HG03460 (cell line): ENCODE data around the gene ABTB2.
A peak's percentile ranks its signal among the peaks of the same experiment; 100 is the strongest.

Experiments
- ATAC-seq: cut with Tn5 transposase; IDR thresholded peaks from one replicate; pipeline ENCODE4 v1.9.1; 2021; ENCODE audit not compliant: unreplicated experiment

The ABTB2 gene

DNA sequence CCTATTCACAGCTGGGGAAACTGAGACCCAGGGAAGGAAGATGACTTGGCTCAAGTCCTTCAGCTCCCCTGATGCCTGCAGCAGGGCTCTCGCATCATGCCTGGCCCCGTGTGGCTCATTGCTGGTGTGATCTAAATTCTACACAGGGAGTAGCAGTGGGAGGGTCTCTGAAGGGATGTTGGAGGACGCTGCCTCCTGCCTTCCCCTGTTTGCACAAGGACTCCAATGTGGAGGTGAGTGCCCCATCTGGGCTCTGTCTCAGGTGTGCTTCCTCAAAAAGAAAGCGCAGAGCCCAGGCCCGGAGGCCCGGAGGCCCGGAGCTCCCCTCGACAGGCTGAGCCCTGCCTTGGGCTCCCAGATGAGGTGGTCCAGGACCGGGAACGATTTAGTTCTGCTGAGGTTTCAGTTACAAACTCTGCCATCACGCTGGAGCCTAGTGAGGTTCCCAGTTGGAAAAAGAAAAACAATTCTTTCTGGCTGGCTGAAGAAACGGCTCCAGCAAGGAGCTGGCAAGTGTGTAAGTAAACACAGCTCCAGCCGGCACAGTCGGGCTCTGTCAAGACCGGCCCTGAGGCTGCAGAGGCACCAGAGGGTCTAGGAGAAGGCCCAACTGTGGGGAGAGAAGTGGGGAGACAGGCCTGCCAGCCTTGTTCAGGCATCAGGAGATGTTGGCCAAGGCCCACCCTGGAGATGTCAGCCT, 202.6 kb downstream of the ABTB2 start:
- ATAC-seq, result no peak

DNA sequence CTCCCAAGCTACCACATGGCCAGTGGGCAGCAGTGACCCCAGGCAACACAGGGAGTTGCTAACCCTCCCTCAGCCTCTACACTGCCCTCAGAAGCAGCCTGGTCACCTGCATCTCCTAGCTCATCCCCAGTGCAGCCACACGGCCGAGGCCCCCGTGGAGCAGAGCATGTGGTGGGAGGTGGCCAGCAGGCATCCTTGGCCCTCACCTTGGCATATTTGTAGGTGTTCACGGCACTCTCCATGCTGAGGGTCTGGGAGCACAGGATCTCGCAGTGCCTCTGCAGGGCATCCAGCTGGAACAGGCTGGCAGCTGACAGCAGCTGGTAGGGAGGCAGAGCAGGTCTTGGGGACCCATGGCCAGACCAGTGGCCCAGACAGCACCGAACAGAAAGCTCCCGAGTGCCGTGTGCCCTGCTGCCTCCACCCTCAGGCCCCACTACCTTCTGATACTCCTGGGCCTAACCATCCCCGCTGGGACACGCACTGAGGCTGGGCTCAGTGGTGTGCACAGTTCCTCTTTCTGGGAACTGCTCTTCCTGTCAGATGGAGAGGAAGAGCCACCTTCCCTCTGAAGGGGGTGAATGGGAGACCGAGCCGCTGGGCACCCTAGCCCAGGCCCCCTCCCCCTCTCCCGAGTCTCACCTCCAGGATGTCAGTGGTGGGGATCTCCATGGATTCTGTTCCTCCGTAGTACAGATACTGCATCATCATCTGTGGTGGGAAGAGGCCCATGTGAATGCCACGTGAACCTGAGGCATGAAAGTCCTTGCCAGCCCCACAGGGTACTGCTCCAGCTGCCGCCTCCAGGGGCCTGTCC, 203.5 kb downstream of the ABTB2 start:
- peak; percentile 67 for ATAC-seq

DNA sequence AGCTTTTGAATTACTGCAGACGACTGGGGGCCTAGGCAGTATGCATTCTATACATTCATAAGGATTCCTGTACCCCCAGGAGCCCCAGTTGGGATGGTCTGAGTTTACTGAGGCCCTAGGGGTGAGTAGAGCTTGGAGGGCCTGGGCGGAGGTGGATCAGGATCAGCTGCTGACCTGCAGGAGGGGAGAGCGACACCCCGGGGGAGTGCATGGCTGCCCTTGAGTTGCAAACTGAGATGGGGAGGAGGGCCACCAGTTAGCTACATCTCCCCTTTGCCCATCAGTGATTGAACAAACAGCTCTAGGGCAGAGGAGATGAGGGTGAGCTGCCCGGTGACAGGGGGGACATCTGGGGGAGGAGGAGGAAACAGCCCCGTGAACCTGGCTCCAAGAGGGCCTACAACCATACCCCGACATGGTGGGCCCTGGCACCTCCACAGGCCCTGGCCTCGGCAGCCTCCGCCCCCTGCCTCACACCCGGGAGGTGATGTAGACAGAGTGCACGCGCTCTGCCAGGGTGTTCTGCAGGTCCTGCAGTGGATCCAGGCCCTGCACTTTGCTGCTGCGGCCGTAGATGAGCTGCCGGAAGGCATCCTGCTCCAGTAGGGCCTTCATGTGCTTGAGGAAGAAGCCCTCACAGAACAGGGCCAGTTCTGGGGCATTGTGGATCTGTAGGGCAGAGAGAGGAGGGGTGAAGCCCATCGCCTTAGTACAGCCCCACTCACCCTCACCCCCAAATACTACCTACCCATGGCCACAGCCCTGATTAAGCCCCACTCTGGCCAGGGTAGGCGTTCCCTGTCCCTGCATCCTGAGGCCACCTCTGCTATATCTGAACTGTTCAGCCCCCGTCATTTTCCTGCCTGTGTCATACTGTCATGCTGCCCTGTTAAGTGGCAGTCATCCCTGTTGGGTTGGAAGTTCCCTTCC, 205.6 kb downstream of the ABTB2 start:
- no peak for ATAC-seq

DNA sequence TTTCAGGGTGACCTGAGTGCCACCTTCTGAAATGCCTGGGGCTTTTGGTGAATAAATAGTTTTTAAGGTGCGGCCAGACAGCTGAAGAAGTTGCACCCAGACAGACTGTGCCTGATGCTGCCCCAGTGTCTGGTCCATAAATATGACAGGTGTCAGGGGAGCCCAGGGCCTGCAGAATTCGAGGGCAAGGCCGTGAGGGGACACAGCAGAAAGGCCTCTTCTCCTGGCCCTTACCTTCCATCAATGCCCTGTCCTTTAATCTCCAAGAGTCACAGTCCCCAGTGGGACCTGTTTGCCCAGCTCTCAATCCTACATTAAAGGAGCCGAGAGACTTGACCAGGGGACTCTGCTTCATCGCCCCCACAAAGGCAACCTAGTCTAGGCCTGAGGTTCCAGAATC, 206.6 kb downstream of the ABTB2 start:
- ATAC-seq, result no peak

DNA sequence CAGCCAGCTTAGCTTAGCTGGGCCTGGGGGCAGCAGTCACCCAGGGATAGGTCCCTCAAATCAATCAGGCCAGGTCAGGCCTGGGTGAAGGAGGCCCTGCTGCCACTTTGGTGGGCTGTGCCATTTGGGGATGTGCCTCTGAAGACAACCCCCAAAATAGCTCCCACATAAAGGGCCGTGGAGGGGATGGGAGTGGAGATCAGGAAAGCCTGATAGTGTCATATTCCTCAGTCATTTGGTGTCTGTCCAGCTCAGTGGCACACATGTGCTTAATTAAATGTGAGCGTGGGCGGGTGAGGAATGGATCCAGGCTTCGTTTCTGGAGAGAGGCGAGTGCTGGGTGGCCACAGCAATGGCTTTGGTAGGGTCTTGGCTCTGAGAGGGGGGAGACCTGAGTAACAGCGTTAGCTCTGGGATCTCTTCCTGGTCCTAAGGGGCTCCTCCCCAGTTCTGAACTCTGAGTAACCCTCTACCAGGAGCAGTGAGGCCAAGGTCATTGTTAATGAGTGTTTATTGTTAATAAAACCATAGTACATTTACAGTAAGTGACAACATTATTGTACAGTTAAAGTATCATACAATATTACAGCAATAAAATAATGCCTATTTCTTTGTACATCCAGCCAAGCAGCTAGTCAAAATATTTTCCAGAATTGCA, 207.2 kb downstream of the ABTB2 start:
- no peak for ATAC-seq

DNA sequence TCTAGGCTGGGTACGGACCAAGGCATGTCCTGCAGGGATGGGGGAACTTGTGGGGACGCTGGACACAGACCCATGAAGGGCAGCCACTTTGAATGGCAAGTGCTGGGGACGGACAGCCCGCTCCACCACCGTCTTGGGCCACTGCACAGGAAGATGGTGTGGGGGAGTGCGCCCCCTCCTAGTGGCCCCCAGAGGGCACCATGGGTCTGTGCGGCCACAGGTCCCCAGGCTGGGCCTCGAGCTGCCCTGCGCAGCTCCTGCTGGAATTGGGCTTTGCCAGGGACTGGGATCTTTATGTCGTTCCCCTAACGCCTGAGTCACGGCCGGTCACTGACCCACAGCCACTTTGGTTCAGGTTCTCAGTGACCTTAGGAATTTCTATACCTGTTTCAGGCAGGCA, 208.0 kb downstream of the ABTB2 start:
- no peak for ATAC-seq

DNA sequence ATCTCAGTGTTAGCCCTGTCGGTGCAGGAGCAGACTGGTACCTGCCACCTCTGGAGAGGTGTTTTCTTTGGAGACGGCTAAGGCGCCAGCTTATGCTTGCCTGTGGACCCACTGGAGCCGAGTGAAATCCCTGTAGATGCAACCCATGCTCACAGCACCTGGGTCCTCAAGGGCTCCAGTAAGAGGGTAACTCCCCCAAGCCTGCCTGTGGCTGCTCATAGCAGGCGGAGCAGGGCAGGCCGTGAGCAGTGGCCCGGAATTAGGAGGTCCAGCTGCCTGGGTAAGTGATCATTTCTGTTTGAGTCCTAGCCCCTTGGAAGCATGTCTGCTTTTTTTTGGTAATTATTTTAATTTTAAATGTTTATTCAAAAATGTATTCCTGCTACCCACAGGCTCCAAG, 208.5 kb downstream of the ABTB2 start:
- no peak for ATAC-seq

DNA sequence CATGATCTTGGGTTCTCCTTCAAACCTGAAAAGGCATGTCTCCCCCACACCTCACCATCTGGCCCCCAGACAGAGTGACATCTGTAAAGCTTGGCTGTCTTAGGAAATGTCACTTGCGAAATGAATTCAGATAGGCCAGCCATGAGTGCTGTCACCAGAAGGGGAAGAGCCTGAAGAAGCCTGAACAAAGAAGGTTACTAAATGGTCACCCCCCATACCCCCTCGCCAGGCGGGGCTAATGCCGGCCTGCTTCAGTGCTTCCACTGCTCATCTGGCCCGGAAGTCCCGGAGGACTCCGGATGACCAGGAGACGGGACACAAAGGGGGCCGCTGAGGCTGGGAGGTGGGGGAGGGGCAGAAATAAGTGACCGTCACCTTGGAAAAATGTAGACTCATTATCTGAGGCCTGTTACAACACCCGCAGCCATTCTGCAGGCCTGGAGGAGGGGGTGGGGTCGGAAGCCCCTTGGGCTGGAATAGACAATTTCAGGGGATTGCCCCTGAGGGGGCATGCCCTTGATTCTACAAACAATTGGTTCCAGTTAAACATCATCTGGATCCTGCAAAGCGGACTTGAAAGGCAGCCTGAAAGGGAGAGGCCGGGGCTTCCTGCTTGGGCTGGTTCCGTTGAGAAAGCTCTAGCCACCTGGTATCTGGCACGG, 209.2 kb downstream of the ABTB2 start:
- ATAC-seq, result no peak

DNA sequence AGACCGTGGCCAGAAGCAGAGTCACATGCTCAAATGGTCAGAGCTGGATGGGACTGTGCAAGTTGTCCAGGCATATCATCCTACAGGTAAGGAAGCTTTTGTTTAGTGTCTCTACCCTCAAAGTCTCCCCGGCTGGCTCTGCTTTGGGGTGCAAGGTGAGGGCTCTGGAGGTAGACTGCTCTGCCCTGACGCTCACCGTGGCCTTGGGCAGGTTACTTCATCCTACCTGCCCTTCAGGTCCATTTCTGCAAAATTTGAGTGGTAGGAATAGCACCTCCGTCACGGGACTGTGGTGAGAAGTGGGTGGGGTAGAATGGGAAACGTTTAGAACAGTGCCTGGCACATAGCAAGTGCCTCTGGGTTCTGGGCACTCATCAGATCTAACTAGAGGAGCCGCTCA, 210.2 kb downstream of the ABTB2 start:
- no peak for ATAC-seq

DNA sequence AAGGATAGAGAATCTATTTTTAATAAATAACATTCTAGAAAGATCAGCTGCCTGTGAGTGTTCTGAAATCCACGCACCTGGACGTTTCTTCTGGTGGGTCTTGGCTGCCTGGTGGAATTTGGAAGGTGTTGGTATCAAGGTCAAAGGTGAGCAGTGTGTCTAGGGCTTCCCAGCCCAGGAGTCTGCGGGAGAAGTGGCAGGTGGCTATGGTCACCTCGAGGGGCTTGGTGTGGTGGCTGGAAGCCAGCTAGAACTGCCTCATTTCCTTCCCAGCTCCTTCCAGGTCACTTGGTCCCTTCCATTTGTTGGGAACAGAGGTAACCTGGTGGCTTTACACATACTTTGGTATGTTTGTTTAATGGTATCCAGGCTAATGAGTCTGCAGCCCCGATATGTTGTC, 210.9 kb downstream of the ABTB2 start:
- ATAC-seq, result no peak

DNA sequence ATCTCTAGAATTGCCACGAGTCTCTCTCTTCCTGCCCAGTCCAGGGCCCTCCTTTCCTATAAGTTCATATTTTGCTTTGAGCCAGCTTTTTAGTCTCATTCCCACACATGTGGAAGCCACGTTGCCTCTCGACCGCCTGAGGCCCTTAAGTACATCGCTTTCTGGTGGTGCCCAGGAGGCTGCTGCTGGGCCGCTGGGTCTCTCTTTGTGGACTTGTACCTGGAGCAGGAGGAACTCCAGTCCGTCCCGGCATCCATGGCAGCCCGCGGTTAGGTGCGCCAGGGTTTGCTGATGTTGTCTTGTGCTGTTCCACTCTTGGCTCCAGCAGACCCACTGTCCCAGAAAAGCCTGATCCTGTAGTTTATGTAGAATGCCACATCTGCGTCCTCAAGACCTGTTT, 211.4 kb downstream of the ABTB2 start:
- ATAC-seq, result no peak

DNA sequence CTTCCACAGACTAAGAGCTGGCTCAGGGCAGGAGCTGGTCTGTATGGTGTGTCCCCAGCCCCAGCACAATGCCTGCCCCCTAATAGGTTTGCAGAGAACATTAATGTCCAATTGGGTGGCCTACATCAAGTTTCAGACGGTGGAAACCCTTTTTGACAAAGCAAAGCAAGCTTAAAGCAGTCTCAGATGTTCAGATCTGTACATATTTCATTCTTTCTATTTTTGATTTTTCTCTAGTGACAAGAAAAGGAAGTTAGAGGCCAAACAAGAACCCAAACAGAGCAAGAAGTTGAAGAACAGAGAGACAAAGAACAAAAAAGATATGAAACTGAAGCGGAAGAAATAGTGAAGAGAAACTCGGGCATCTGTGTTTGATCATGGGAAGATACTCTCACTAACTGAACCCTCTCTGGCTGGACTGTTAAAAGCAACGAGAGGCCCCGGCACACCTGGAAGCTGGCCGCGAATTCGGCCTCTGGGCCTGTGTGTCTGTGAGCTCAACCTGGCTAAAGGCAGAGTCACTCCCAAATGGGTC, 211.9 kb downstream of the ABTB2 start:
- ATAC-seq, result peak; percentile 42

DNA sequence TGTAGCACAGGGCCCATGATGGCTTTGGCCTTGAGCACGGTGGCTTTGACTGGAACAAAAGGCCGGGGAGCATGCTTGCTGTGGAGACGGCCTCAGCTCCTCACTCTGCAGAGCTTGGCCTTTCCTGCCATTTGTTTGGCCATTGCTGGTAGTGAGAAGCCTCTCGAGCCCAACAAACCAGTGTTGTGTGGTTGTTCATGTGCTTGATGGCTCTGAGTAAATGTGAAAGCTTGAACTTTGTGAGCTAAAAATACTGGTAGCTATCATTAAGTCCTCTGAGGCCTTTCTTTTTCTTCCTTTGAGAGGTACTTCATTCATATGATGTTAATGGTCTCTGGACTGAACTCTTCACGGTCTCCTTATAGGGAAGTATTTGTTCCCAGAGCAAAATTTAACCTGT, 212.7 kb downstream of the ABTB2 start:
- no peak for ATAC-seq

DNA sequence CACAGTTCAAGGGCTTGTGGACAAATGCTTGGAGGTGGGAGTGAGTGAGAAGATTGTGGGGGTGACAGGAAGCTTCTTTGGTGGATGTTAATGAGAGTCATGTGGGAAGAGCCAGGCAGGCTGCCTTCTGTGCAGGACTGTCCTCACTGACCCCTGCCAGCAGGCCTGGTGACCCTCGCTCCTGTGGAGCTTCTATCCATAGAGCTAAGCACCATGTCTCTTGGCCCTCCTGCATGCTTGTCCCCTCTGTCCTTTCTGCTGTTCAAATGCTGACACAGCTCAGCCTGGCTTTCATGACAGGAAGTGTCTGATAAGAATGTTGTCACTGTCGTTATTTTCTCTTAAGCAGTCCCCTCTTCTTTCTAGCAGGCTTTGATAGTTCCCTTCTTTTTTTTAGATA, 214.8 kb downstream of the ABTB2 start:
- ATAC-seq, result no peak

DNA sequence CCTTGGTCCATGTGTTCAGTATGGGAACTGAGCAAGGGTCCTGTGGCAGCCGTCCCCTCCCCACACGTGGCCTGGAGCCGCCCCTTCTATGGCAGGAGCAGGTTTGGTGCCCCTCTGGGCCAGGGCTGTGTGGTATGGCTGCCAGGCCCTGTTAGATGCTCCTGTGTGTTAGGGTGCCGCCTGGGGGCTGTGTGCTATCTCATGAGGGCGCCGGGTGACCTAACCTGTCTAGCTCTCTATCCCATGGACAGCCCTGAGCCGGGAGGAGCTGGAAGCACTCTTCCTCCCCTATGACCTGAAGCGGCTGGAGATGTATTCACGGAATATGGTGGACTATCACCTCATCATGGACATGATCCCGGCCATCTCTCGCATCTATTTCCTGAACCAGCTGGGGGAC, 217.7 kb downstream of the ABTB2 start:
- ATAC-seq, result no peak

DNA sequence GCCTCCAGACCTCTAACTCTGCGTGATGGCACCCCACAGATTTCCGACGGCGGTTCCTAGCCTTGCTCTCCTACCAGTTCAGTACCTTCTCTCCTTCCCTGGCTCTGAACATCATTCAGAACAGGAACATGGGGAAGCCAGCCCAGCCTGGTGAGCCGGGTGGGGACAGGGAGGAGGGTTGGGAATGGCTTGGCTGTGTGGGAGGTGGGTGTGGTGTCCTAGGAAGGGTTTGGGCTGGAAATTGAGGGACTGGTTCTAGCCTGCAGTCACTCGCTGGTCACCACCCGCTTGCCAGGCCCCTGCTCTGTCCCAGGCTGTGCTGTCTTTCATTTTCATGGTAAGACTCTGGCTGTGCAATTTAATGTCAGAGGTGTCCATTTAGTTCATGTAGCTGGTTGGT, 218.5 kb downstream of the ABTB2 start:
- ATAC-seq, result no peak

DNA sequence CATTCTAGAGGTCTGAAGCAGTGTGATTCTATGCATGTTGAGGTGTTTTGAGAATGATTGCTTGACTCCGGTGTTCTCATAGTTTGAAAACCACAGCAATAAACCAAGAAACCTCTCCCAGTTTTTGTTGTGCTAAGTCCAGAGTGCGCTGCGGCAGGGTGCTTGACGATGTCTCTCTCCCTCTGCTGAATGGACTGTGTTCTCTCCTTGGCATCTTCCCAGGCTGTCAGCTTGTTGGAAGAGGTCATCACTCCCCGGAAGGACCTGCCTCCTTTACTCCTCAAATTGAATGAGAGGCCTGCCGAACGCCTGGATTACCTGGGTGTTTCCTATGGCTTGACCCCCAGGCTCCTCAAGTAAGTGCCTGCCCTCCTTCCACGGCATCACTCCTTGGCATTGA, 221.4 kb downstream of the ABTB2 start:
- ATAC-seq, result no peak

DNA sequence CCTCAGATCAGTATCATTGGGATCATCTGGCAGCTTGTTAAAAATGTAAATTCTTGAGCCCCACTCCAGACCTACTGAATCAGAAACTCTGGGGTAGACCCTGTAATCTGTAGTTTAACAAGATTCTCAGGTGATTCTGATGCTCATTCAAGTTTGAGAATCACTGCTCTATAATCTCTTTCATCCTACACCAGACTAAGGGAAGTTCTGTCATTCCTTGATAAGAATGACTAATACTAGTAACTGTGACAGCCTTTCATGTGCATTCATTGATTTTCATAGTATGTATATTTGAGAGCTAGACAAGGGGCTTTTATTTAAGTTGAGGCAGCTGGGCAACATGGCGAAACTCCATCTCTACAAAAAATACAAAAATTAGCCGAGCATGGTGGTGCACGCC, 222.4 kb downstream of the ABTB2 start:
- ATAC-seq, result no peak

DNA sequence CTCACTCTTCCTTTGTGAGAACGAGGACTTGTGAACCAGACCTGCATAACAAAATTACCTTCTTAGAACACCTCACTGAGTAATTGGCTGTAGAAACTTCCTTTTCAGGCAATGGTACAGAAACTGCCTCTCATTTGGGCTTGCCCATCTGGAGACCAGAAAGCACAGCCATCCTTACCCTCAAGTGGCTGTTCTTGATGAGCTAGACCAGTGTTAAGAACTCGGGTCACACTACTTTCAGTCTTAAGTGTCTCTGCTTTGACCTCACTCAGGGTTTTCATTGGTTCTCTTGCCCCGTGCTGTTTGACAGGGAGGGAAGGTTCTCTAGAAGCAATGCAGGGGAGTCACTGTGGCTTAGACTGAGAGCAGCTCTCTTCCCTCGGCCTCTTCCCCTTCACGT, 223.0 kb downstream of the ABTB2 start:
- ATAC-seq, result no peak

DNA sequence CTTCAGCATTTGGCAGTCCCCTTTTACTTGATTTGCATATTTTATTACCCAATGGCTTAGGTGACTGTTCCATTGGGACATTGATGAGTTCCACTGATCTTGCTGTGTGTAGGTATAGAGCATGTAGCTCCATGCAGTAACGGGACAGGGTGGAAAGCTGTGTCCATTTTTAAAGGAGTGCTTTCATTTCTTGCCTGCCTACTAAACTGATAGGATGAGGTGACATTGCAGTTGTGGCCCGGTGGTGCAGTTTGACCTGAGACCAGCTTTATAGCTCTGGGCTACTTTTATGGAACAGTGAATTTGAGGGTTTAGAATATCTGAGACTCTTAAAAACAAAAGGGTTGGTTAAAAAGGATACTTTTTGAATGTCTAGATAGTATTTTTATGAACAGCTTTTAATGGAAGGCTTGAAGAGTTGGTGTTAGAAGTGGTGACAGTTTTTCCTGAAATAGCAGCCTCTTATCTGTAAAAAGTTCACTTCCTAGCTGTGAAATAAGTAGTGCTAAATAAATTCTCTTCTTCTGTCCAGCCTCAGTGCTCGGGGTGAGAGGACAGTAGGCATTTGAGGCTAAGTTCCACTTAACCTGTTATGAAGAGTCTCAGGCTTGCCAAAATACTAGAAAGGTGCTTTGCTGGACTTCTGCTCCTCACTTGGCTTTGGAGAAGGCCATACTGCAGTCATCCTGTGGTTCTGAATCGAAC, 225.4 kb downstream of the ABTB2 start:
- ATAC-seq, result no peak
